Kidney (tissue), 14 donors: ENCODE data around the gene CLDN14. TPM values are rescaled to one million over a fixed set of nuclear protein-coding genes. Genes with fewer than 3 reads are reported as not detected.

Experiments
- DNase-seq, 5 donors: peaks; one replicate each; pipeline ENCODE4 v3.0.0-alpha.2; 2013 to 2020
- FAIRE-seq: peaks from 2 replicates; lab custom pipeline; 2012; peaks lifted over from hg19 to GRCh38; lab: Jason Lieb, UNC
- H3K27ac ChIP-seq, 2 donors: one replicate each; pipeline ENCODE4 v1.7.0; 2013; ENCODE audit warnings: low read depth in 2 of 2, low read length in 2 of 2, inconsistent platforms in 1 of 2
- H3K27me3 ChIP-seq: one replicate; pipeline ENCODE4 v1.7.1; 2013; ENCODE audit warnings: low read length, inconsistent platforms; ENCODE audit not compliant: control insufficient read depth, insufficient read depth
- H3K36me3 ChIP-seq, 3 donors: one replicate each; pipeline versions ENCODE4 v1.7.0 to v1.7.1; 2013; ENCODE audit warnings: low read length in 3 of 3, control low read depth in 1 of 3, inconsistent platforms in 1 of 3; ENCODE audit not compliant: insufficient read depth in 3 of 3, control insufficient read depth in 2 of 3
- H3K4me1 ChIP-seq, 3 donors: one replicate each; pipeline versions ENCODE4 v1.7.0 to v1.7.1; 2013; ENCODE audit warnings: low read length in 3 of 3, inconsistent platforms in 1 of 3, low read depth in 1 of 3; ENCODE audit not compliant: control insufficient read depth in 2 of 3, insufficient read depth in 2 of 3
- H3K4me3 ChIP-seq, 3 donors: one replicate each; pipeline versions ENCODE4 v1.7.0 to v1.8.1; 2013; ENCODE audit warnings: low read length in 3 of 3, control low read depth in 1 of 3, inconsistent platforms in 1 of 3
- H3K9ac ChIP-seq, 3 donors: one replicate each; pipeline versions ENCODE4 v1.7.0 to v1.7.1; 2013; ENCODE audit warnings: low read length in 3 of 3, control low read depth in 1 of 3, inconsistent platforms in 1 of 3
- H3K9me3 ChIP-seq, 3 donors: one replicate each; pipeline versions ENCODE4 v1.7.0 to v1.7.1; 2013; ENCODE audit warnings: low read length in 3 of 3, control low read depth in 1 of 3, inconsistent platforms in 1 of 3; ENCODE audit not compliant: control insufficient read depth in 2 of 3, insufficient read depth in 1 of 3
- intact Hi-C: fragments of 100-400 bp; cut with DNase I; formaldehyde crosslinking; loops from one replicate; pipeline ENCODE4 v1.11.1; 2022
- polyA plus RNA-seq: library from polyadenylated mRNA; stranded (reverse); fragments of 350-450 nt; fragmentation: Illumina TruSeq; extraction: RNeasy Lipid Tissue Mini Kit (QIAGEN cat#74804); gene quantifications from one replicate; pipeline ENCODE4 v1.2.3, GENCODE V29; 2014; ENCODE audit warnings: low read depth, low replicate concordance; ENCODE audit not compliant: insufficient read depth
- total RNA-seq: library from RNA; stranded (reverse); fragmentation: NEBNext Ultra II Directional; extraction: Animal tissue kit (Norgen Biotek cat#: 25700); gene quantifications from one replicate; pipeline ENCODE4 v1.2.1, GENCODE V29; 2021
- TF ChIP-seq, protein P1 (sequence below): IDR thresholded peaks from 3 replicates; pipeline ENCODE4 v1.5.1; 2012; ENCODE audit warnings: mild to moderate bottlenecking, moderate library complexity, borderline replicate concordance; ENCODE audit not compliant: insufficient read depth; ENCODE audit errors: extremely low read depth
- donor health status: control.
- donor health status: control.
- donor health status: control.
- donor health status: control.
- donor health status: control.
- donor health status: DM: yes; HTN: yes; CAD: no.
- donor health status: Normal renal cell carcinoma (clear cell type).

CLDN14 gene
- total and polyA plus RNA-seq, 2 donors from 2014 or later = 8.7 to 10.0 TPM

DNA sequence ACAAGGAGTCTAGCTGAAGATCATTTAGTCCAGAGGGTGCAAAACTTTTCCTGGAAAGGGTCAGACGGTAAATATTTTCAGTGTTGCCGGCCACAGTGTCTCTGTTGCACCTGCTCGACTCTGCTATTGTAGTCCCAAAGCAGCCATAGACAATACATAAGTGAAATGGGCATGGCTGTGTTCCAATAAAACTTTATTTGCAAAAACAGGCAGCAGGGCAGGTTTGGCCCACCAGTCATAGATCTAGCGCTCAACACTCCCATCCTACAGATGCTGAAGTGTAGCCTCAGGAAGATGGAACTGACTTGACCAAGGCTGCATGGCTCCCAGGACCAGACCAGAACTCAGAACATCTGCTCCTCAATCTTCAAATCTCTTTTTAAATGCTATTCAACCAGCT lies 46.2 kb upstream of the CLDN14 start:
- DNase-seq (no peak), FAIRE-seq (no peak)
- intact Hi-C loops = no loop called here
- H3K9ac ChIP-seq = no peak overlapping the region
- TF ChIP-seq, protein P1, sequence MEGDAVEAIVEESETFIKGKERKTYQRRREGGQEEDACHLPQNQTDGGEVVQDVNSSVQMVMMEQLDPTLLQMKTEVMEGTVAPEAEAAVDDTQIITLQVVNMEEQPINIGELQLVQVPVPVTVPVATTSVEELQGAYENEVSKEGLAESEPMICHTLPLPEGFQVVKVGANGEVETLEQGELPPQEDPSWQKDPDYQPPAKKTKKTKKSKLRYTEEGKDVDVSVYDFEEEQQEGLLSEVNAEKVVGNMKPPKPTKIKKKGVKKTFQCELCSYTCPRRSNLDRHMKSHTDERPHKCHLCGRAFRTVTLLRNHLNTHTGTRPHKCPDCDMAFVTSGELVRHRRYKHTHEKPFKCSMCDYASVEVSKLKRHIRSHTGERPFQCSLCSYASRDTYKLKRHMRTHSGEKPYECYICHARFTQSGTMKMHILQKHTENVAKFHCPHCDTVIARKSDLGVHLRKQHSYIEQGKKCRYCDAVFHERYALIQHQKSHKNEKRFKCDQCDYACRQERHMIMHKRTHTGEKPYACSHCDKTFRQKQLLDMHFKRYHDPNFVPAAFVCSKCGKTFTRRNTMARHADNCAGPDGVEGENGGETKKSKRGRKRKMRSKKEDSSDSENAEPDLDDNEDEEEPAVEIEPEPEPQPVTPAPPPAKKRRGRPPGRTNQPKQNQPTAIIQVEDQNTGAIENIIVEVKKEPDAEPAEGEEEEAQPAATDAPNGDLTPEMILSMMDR = no peak
- no peaks in the 10 kb centered on the region for H3K4me1 ChIP-seq
- no peaks in the 10 kb centered on the region for H3K36me3 ChIP-seq
- no peaks in the 10 kb centered on the region for H3K27me3 ChIP-seq
- no peak overlapping the region for H3K27ac ChIP-seq
- no peaks in the 10 kb centered on the region for H3K9me3 ChIP-seq
- H3K4me3 ChIP-seq = no peak overlapping the region

GRCh38 chr21:36524477-36524876 lies 44.6 kb upstream of the CLDN14 start:
- DNase-seq (no peak), FAIRE-seq (no peak)
- H3K4me3 ChIP-seq = no peak overlapping the region
- no peak overlapping the region for H3K9ac ChIP-seq
- H3K4me1 ChIP-seq = no peaks in the 10 kb centered on the region
- no peaks in the 10 kb centered on the region for H3K9me3 ChIP-seq
- H3K36me3 ChIP-seq = no peaks in the 10 kb centered on the region
- TF ChIP-seq, protein P1 = no peak
- no peaks in the 10 kb centered on the region for H3K27me3 ChIP-seq
- intact Hi-C loops = no loop called here
- H3K27ac ChIP-seq = no peak overlapping the region

DNA sequence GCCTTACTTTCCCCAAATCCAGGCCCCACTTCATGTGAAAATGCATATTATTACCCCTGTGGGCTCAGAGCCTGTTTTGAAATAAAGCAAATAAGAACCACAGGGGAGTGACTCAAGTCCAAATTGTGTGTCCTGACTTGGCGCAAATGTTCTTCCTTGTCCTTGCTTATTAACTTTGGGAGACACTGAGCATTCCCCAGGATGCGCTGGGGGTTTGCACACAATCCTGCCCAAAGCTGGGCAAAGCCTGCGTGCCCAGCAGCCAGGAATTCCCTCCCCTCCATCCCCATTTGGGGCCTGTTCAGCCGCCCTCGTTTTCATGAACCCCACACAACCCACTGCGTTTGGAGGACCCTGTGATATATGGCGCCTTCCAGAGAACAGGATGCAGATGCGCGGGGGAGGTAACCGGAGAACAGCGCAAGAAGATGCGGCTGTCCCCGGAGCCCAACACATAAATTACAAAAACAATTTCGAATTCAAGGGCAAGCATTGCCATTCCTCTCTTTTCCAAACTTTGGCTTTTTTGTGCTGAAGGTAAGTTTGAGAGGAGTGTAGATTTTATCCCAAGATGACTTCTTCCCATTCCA lies 42.4 kb upstream of the CLDN14 start:
- H3K9ac ChIP-seq = no peak overlapping the region
- FAIRE-seq (no peak), DNase-seq (peak in 4 of 5 donors; percentile 81 to 89 (median 86))
- H3K27ac ChIP-seq = no peak overlapping the region
- H3K36me3 ChIP-seq = no peaks in the 10 kb centered on the region
- TF ChIP-seq, protein P1 = no peak
- H3K9me3 ChIP-seq = no peaks in the 10 kb centered on the region
- intact Hi-C loops = no loop called here
- H3K4me1 ChIP-seq = no peaks in the 10 kb centered on the region
- H3K27me3 ChIP-seq = no peaks in the 10 kb centered on the region
- H3K4me3 ChIP-seq = no peak overlapping the region
